Measurements from ENCODE around the gene REL.
"Not testable (repeated sequence)": the region's sequence is repeated elsewhere in the genome, so short reads cannot be mapped to it uniquely, and the experiment has no call there.

REL gene

DNA sequence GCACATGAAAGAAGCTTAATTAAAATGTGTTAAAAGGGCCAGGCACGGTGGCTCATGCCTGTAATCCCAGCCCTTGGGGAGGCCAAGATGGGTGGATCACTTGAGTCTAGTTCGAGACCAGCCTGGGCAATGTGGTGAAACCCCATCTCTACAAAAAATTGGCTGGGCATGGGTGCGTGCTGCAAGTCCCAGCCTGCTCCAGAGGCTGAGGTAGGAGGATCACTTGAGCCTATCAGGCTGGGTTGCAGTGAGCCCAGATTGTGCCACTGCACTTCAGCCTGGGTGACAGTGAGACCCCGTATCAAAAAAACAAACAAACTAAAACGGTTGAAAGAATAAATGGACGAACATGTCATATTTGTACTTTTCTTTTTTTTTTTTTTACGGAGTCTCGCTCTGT, 26.0 kb downstream of the REL start:
- TF ChIP-seq CTCF (IDR thresholded peaks at IDR 0.05; ENCODE audit: borderline replicate concordance, insufficient read depth, low read depth, low read length), result no peak
- no peak overlapping the region for H3K4me3 ChIP-seq (ENCODE audit: low read depth, low read length)

DNA sequence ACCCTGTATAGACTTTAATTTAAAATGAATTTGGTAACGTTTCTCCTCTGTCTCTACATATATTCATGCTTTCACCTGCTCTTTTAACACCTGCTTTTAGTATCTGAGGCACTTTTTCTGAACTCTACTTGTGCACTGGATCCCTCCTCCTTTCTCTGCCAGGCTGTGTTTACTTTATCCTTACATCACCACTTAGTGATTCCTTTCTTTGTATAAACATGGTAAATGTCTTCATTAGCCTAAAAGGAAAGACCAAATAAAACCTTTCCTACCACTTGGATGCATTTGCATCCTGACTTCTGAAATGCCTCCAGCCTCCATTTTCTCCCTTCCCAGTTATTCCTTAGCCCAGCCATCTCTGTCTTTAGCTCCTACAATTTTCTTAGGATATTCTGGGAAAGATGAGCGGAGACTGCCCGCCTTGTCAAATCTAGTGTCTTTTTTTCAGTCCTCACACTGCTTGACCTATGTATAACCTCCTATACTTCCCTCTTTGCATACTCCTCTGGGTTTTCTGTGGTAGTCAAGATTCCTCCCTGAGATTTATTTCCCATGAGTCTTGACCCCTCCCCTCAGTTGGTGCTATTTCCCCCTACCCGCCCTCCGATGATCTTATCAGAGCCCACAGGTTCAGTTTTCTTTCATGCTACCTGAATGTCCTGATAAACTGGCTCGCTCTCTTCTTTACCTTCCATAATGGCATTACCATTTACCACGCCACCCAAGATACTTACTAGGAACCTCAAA, 44.8 kb downstream of the REL start:
- no peak overlapping the region for H3K4me3 ChIP-seq (ENCODE audit: low read depth, low read length)
- TF ChIP-seq CTCF (IDR thresholded peaks at IDR 0.05; ENCODE audit: borderline replicate concordance, insufficient read depth, low read depth, low read length), result no peak

GRCh38 chr2:60926741-60927552, 45.6 kb downstream of the REL start:
- TF ChIP-seq CTCF (IDR thresholded peaks at IDR 0.05; ENCODE audit: borderline replicate concordance, insufficient read depth, low read depth, low read length), result no peak
- no peak overlapping the region for H3K4me3 ChIP-seq (ENCODE audit: low read depth, low read length)

GRCh38 chr2:60932061-60932460, 50.7 kb downstream of the REL start:
- H3K4me3 ChIP-seq (ENCODE audit: low read depth, low read length), result not testable (repeated sequence)

DNA sequence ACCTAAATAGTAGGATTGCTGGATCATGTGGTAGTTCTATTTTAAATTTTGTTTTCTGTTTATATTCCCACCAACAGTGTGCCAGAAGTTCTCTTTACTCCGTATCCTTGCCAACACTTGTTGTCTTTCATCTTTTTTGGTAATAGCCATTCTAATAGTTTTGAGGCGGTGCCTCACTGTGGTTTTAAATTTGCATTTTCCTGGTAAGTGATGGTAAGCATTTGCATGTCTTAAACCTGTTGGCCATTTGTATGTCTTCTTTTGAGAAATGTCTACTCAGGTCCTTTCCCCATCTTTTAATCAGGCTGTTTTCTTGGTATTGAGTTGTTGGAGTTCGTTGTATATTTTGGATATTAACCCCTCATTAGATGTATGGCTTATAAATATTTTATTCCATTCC, 51.6 kb downstream of the REL start:
- no peak for TF ChIP-seq CTCF (IDR thresholded peaks at IDR 0.05; ENCODE audit: borderline replicate concordance, insufficient read depth, low read depth, low read length)
- no peak overlapping the region for H3K4me3 ChIP-seq (ENCODE audit: low read depth, low read length)

GRCh38 chr2:60934165-60934722, 52.9 kb downstream of the REL start:
- no peak for TF ChIP-seq CTCF (IDR thresholded peaks at IDR 0.05; ENCODE audit: borderline replicate concordance, insufficient read depth, low read depth, low read length)
- H3K4me3 ChIP-seq (ENCODE audit: low read depth, low read length), result no peak overlapping the region

DNA sequence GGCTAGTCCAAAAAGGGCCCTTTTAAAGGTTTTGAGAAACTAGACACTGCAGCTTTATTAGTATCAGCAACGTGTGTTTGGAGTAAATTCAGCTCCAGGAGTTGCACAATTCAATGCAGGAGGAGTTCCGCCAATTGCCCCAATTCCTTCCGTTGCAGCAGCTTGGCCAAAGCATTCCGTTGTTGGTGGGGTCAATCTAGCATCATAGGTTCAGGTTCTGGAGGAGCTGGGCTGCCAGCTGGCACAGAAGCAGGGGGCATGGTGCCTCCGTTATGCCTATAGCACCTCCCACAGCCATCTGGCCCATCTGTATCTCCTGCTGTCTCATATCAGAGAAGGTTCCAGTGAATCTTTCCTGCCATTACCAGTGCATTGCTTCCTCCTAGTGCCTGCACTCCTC, 55.4 kb downstream of the REL start:
- TF ChIP-seq CTCF (IDR thresholded peaks at IDR 0.05; ENCODE audit: borderline replicate concordance, insufficient read depth, low read depth, low read length), result no peak
- H3K4me3 ChIP-seq (ENCODE audit: low read depth, low read length), result no peak overlapping the region
